ENCODE measurements around the gene SLC20A1.

- TF ChIP-seq CTCF (conservative IDR thresholded peaks at IDR 0.05; ENCODE audit: low read depth, low read length) (no peak), EZH2 (IDR thresholded peaks at IDR 0.05; ENCODE audit: low read length, unreplicated experiment) (no peak)
Observed at GRCh38 chr2:112618383-112618782, 27.4 kb upstream of the SLC20A1 start.

Data from PC-3 (cell line).